Measurements from ENCODE around the gene ELN.
"Not testable (repeated sequence)": the region's sequence is repeated elsewhere in the genome, so short reads cannot be mapped to it uniquely, and the experiment has no call there.

ELN gene

DNA sequence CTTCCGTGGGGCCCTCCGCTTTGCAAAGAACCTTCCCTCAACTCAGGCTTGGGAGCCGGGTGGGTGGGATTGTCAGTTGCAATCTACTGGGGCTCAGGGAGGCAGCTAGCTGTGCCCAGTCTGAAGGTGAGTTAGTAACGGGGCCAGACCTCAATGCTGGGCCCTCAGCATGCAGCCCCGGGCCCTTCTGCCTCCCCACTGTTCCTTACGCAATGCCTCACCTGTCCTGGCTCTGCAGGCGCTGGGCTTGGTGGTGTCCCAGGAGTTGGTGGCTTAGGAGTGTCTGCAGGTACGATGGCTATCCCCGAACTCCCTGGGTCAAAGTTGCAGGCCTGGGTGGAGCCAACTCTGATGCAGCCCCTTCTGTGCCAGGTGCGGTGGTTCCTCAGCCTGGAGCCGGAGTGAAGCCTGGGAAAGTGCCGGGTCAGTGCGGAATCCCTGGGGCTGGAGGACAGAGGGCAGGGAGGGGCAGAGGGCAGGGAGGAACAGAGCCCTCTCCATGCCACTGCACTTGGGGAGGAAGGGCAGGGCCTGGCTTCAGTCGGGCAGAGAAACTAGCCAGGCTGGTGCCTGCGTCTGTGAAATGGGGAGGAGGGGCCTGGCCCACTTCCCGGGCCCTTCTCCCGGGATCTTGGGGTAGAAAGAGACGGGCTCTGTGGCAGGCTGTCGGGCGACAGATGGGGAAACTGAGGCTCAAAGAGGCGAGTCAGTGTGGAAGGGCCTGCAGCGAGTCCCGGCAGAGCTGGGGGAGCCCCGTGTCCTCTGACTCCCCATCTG, 15.0 kb downstream of the ELN start:
- TF ChIP-seq FOXA1 (IDR thresholded peaks at IDR 0.05): no peak
- no peak for TF ChIP-seq BHLHE40 (IDR thresholded peaks at IDR 0.05; ENCODE audit: borderline replicate concordance)
- no peak for TF ChIP-seq ARNT (IDR thresholded peaks at IDR 0.05)
- no peak for TF ChIP-seq LEF1 (IDR thresholded peaks at IDR 0.05; ENCODE audit: borderline replicate concordance)
- TF ChIP-seq SP1 (IDR thresholded peaks at IDR 0.05): no peak
- TF ChIP-seq L3MBTL2 (conservative IDR thresholded peaks at IDR 0.05): no peak
- TF ChIP-seq, protein P1, sequence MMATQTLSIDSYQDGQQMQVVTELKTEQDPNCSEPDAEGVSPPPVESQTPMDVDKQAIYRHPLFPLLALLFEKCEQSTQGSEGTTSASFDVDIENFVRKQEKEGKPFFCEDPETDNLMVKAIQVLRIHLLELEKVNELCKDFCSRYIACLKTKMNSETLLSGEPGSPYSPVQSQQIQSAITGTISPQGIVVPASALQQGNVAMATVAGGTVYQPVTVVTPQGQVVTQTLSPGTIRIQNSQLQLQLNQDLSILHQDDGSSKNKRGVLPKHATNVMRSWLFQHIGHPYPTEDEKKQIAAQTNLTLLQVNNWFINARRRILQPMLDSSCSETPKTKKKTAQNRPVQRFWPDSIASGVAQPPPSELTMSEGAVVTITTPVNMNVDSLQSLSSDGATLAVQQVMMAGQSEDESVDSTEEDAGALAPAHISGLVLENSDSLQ (IDR thresholded peaks at IDR 0.05): no peak
- TF ChIP-seq HDGF (IDR thresholded peaks at IDR 0.05; ENCODE audit: borderline replicate concordance): no peak
- TF ChIP-seq NFRKB (IDR thresholded peaks at IDR 0.05): no peak
- TF ChIP-seq SUZ12 (IDR thresholded peaks at IDR 0.05): no peak
- no peak for TF ChIP-seq TARDBP (IDR thresholded peaks at IDR 0.05)
- ChIA-PET POLR2A (no interaction called here), CTCF (no interaction called here)
- DNase-seq (ENCODE audit: extremely low spot score): no peak

DNA sequence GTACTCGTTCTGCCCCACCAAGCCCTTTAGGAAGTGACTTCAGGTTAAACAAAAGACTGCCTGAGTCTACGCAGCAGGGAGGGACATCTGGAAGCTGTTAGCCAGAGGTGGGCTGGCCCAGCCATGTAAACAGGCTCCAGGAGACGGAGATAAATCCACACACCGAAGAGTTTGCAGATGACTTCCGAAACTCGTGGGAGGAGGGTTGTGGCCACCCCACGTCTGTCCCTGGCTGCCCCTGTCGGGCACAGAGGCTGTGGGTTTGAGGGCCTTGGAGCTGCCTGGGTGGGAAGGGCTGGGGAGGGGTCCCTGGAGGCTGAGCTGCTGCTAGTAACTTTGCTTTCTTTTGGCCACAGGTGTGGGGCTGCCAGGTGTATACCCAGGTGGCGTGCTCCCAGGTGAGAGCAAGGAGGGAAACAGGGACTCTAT, 15.6 kb downstream of the ELN start:
- ChIA-PET POLR2A (no interaction called here), CTCF (interaction anchor here (0.6 to 0.7 kb wide), 2 partner anchors 10 to 17 kb away, joined by 3 read pairs; no protein-coding TSS in a partner anchor)
- no peak for DNase-seq (ENCODE audit: extremely low spot score)
- TF ChIP-seq ZNF384 (IDR thresholded peaks at IDR 0.05) (no peak), LEF1 (IDR thresholded peaks at IDR 0.05; ENCODE audit: borderline replicate concordance) (no peak), ELF4 (IDR thresholded peaks at IDR 0.05) (no peak), ARNT (IDR thresholded peaks at IDR 0.05) (no peak), L3MBTL2 (conservative IDR thresholded peaks at IDR 0.05) (no peak), BHLHE40 (IDR thresholded peaks at IDR 0.05; ENCODE audit: borderline replicate concordance) (no peak), FOXM1 (IDR thresholded peaks at IDR 0.05; ENCODE audit: borderline replicate concordance) (no peak), SUZ12 (IDR thresholded peaks at IDR 0.05) (no peak), NFRKB (IDR thresholded peaks at IDR 0.05) (no peak), FOXA1 (IDR thresholded peaks at IDR 0.05) (no peak), HDGF (IDR thresholded peaks at IDR 0.05; ENCODE audit: borderline replicate concordance) (no peak), TARDBP (IDR thresholded peaks at IDR 0.05) (no peak), FOXK2 (IDR thresholded peaks at IDR 0.05) (no peak), SP1 (IDR thresholded peaks at IDR 0.05) (no peak), CTBP1 (IDR thresholded peaks at IDR 0.05; ENCODE audit: borderline replicate concordance) (no peak)
- TF ChIP-seq, protein P1 (IDR thresholded peaks at IDR 0.05): no peak

DNA sequence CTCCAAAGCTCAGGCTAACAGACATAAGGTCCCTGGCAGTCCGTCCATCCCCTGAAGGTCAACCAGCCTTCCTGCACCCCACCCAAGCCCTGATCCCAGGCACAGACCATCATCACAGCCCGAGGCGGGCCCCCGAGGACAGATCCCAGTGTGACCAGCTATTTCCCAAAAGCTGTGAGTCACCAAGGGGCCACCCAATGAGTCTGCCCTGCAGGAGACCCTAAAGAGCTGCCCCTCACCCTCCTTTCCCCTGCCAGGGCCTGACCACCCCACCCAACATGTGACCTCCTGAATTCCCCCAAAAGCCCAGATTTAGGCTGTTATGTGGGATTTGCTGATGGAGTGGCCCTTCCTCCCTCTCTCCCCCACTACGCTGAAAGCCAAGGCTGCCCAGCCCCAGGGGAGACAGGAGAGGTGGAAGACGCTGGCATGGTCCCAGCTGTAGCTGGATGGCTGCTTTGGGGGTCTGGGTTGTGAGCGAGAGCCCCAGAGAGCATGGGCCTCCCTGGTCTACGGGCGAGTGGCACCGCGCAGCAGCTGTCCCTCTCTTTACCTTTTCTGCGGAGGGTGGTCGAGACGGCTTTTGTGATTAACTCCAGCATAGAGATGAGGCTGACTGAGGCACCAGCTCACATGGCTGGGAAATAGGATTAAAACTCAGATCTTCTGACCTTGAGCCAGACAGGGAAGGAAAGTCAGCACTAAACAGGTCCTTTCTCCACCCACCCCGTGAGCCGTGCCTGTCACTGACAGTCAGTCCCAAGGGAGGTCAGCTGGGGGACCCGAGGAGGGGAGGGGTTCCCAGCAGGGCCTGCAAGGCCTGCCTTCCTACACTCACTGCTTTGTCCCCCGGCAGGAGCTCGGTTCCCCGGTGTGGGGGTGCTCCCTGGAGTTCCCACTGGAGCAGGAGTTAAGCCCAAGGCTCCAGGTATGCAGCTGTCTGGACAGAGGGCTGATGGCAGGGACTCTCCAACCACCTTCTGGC, 16.7 kb downstream of the ELN start:
- TF ChIP-seq SUZ12 (IDR thresholded peaks at IDR 0.05): no peak
- TF ChIP-seq FOXA1 (IDR thresholded peaks at IDR 0.05): no peak
- TF ChIP-seq CTBP1 (IDR thresholded peaks at IDR 0.05; ENCODE audit: borderline replicate concordance): no peak
- no peak for TF ChIP-seq FOXK2 (IDR thresholded peaks at IDR 0.05)
- ChIA-PET POLR2A (no interaction called here), CTCF (interaction anchor here (0.6 kb wide), 1 partner anchor 8 kb away, joined by 3 read pairs; no protein-coding TSS in a partner anchor)
- no peak for DNase-seq (ENCODE audit: extremely low spot score)

DNA sequence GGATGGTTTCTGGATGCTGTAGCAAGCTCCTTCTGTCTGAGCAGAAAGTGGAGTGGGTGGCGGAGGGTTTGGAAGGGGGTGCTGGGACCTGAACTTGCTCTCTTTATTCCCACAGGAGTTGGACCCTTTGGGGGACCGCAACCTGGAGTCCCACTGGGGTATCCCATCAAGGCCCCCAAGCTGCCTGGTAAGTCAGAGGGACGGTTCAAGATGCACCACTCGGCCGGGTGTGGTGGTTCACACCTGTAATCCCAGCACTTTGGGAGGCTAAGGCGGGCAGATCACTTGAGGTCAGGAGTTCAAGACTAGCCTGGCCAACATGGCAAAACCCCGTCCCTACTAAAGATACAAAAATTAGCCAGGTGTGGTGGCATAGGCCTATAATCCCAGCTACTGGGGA, 18.6 kb downstream of the ELN start:
- CTCF ChIA-PET, POLR2A ChIA-PET: not testable (repeated sequence)

DNA sequence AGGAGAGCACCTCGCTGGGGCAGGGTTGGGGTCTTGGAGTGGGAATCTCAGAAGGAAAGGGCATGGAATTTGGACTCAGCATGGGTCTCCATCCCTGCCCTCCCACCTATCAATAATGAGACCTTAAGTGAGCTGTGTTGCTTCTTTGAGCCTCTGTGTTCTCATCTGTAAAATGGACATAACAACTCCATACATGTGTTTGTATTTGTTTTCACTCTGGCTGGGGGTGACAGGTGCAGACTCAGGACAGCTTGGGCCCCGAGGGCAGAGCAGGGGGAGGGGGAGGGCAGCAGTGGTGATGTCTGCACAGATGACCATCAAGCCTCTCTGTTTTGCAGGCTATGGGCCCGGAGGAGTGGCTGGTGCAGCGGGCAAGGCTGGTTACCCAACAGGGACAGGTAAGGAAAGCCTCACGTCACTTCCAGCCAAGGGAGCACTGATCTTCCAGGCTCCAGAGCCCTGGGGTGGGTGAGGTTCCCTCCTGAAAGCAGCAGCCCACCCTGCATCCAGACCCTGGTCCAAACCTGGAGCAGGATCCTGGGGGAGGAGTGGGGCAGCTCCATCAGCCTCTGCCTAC, 19.9 kb downstream of the ELN start:
- TF ChIP-seq FOXK2 (IDR thresholded peaks at IDR 0.05) (no peak), L3MBTL2 (conservative IDR thresholded peaks at IDR 0.05) (no peak), SUZ12 (IDR thresholded peaks at IDR 0.05) (no peak), FOXM1 (IDR thresholded peaks at IDR 0.05; ENCODE audit: borderline replicate concordance) (no peak), HDGF (IDR thresholded peaks at IDR 0.05; ENCODE audit: borderline replicate concordance) (no peak), ARNT (IDR thresholded peaks at IDR 0.05) (no peak), BHLHE40 (IDR thresholded peaks at IDR 0.05; ENCODE audit: borderline replicate concordance) (no peak), FOXA1 (IDR thresholded peaks at IDR 0.05) (no peak), TARDBP (IDR thresholded peaks at IDR 0.05) (no peak), CTBP1 (IDR thresholded peaks at IDR 0.05; ENCODE audit: borderline replicate concordance) (no peak), ZNF384 (IDR thresholded peaks at IDR 0.05) (no peak), NFRKB (IDR thresholded peaks at IDR 0.05) (no peak), LEF1 (IDR thresholded peaks at IDR 0.05; ENCODE audit: borderline replicate concordance) (no peak)
- TF ChIP-seq, protein P1 (IDR thresholded peaks at IDR 0.05): no peak
- CTCF ChIA-PET: no interaction called here
- POLR2A ChIA-PET: no interaction called here
- DNase-seq (ENCODE audit: extremely low spot score): no peak

More for the DNA sequence above, 18.6 kb downstream of the ELN start:
- not testable (repeated sequence) for DNase-seq (ENCODE audit: extremely low spot score)
